Activated naive CD8-positive, alpha-beta T cell treated with anti-CD3 and anti-CD28 coated beads for 36 hours (primary cell): Measurements from ENCODE around the gene RPIA. TPM values are rescaled to one million over a fixed set of nuclear protein-coding genes. Genes with fewer than 3 reads are reported as not detected.

Experiments
- DNase-seq: peaks from one replicate; pipeline ENCODE4 v3.0.0; 2021
- H3K27ac Mint-ChIP-seq: one replicate; pipeline ENCODE4 v1.8.0; 2022; ENCODE audit warnings: mild to moderate bottlenecking, moderate library complexity, mixed read lengths
- H3K27me3 Mint-ChIP-seq: one replicate; pipeline ENCODE4 v1.8.0; 2022; ENCODE audit warnings: mild to moderate bottlenecking, mixed read lengths
- H3K36me3 Mint-ChIP-seq: one replicate; pipeline ENCODE4 v1.8.0; 2021; ENCODE audit warnings: mild to moderate bottlenecking, mixed read lengths
- H3K4me1 Mint-ChIP-seq: one replicate; pipeline ENCODE4 v1.8.0; 2021; ENCODE audit warnings: mixed read lengths
- H3K4me3 Mint-ChIP-seq: one replicate; pipeline ENCODE4 v1.8.0; 2022; ENCODE audit warnings: mild to moderate bottlenecking, moderate library complexity, mixed read lengths
- H3K9me3 Mint-ChIP-seq: one replicate; pipeline ENCODE4 v1.8.0; 2022; ENCODE audit warnings: mixed read lengths
- total RNA-seq, 2 experiments: library from RNA; stranded (reverse); gene quantifications; one replicate each; pipeline ENCODE4 v1.2.3, GENCODE V29; 2021

Gene RPIA
- total RNA-seq, 2 experiments from 2014 or later = 87.6 to 88.5 TPM

- Mint-ChIP-seq H3K4me3 (no peak overlapping the region), H3K9me3 (no peaks in the 10 kb centered on the region), H3K36me3 (no peaks in the 10 kb centered on the region), H3K4me1 (no peaks in the 10 kb centered on the region), H3K27me3 (peaks cover 3% of the 10 kb centered on the region), H3K27ac (no peak overlapping the region)
- DNase-seq = no peak
Observed at GRCh38 chr2:88671786-88672427, 19.6 kb upstream of the RPIA start.

GRCh38 chr2:88673363-88673762 lies 18.1 kb upstream of the RPIA start:
- no peaks in the 10 kb centered on the region for H3K9me3 Mint-ChIP-seq
- H3K27ac Mint-ChIP-seq = no peak overlapping the region
- DNase-seq = no peak
- no peaks in the 10 kb centered on the region for H3K36me3 Mint-ChIP-seq
- H3K4me3 Mint-ChIP-seq = no peak overlapping the region
- no peaks in the 10 kb centered on the region for H3K4me1 Mint-ChIP-seq
- H3K27me3 Mint-ChIP-seq = peaks cover 3% of the 10 kb centered on the region

GRCh38 chr2:88680266-88680902 lies 11.1 kb upstream of the RPIA start:
- Mint-ChIP-seq H3K4me1 (peaks cover 4% of the 10 kb centered on the region), H3K4me3 (no peak overlapping the region), H3K36me3 (peaks cover 16% of the 10 kb centered on the region), H3K27me3 (no peaks in the 10 kb centered on the region), H3K9me3 (peaks cover 17% of the 10 kb centered on the region), H3K27ac (peak overlapping the region; percentile 40)
- DNase-seq = no peak

GRCh38 chr2:88680916-88681315 lies 10.6 kb upstream of the RPIA start:
- Mint-ChIP-seq H3K4me1 (peaks cover 4% of the 10 kb centered on the region), H3K4me3 (no peak overlapping the region), H3K9me3 (peaks cover 17% of the 10 kb centered on the region), H3K27me3 (no peaks in the 10 kb centered on the region), H3K36me3 (peaks cover 16% of the 10 kb centered on the region), H3K27ac (peak overlapping the region; percentile 40)
- DNase-seq = no peak

GRCh38 chr2:88683160-88684021 lies 8.1 kb upstream of the RPIA start:
- Mint-ChIP-seq H3K9me3 (peaks cover 21% of the 10 kb centered on the region), H3K27me3 (no peaks in the 10 kb centered on the region), H3K4me3 (no peak overlapping the region), H3K36me3 (peaks cover 25% of the 10 kb centered on the region), H3K4me1 (peaks cover 4% of the 10 kb centered on the region), H3K27ac (no peak overlapping the region)
- no peak for DNase-seq

- Mint-ChIP-seq H3K36me3 (peaks cover 32% of the 10 kb centered on the region), H3K27ac (no peak overlapping the region), H3K9me3 (peaks cover 21% of the 10 kb centered on the region), H3K4me3 (no peak overlapping the region), H3K4me1 (peaks cover 6% of the 10 kb centered on the region), H3K27me3 (no peaks in the 10 kb centered on the region)
- no peak for DNase-seq
Observed at GRCh38 chr2:88684519-88684918, 7.0 kb upstream of the RPIA start.

GRCh38 chr2:88686320-88686719 lies 5.2 kb upstream of the RPIA start:
- peaks cover 15% of the 10 kb centered on the region for H3K4me1 Mint-ChIP-seq
- H3K4me3 Mint-ChIP-seq = no peak overlapping the region
- no peaks in the 10 kb centered on the region for H3K27me3 Mint-ChIP-seq
- no peak overlapping the region for H3K27ac Mint-ChIP-seq
- peaks cover 38% of the 10 kb centered on the region for H3K36me3 Mint-ChIP-seq
- no peak for DNase-seq
- peaks cover 21% of the 10 kb centered on the region for H3K9me3 Mint-ChIP-seq

GRCh38 chr2:88687384-88687783 lies 4.1 kb upstream of the RPIA start:
- Mint-ChIP-seq H3K27me3 (no peaks in the 10 kb centered on the region), H3K36me3 (peaks cover 38% of the 10 kb centered on the region), H3K27ac (no peak overlapping the region), H3K4me3 (no peak overlapping the region), H3K4me1 (peaks cover 15% of the 10 kb centered on the region), H3K9me3 (peaks cover 21% of the 10 kb centered on the region)
- DNase-seq = no peak

- Mint-ChIP-seq H3K27ac (peak overlapping the region; percentile 94), H3K4me1 (peaks cover 39% of the 10 kb centered on the region), H3K9me3 (peaks cover 4% of the 10 kb centered on the region), H3K27me3 (no peaks in the 10 kb centered on the region), H3K4me3 (peak overlapping the region; percentile 92), H3K36me3 (peaks cover 38% of the 10 kb centered on the region)
- DNase-seq = peak; percentile 47
Observed at GRCh38 chr2:88690591-88691338, 708 bp upstream of the RPIA start.

GRCh38 chr2:88692187-88692586 lies 714 bp downstream of the RPIA start:
- H3K27ac Mint-ChIP-seq = peak overlapping the region; percentile 97
- H3K9me3 Mint-ChIP-seq = peaks cover 4% of the 10 kb centered on the region
- DNase-seq = peak; percentile 51
- H3K27me3 Mint-ChIP-seq = no peaks in the 10 kb centered on the region
- peaks cover 35% of the 10 kb centered on the region for H3K36me3 Mint-ChIP-seq
- H3K4me3 Mint-ChIP-seq = peak overlapping the region; percentile 92
- peaks cover 49% of the 10 kb centered on the region for H3K4me1 Mint-ChIP-seq

GRCh38 chr2:88693911-88694414 lies 2.5 kb downstream of the RPIA start:
- peaks cover 38% of the 10 kb centered on the region for H3K36me3 Mint-ChIP-seq
- no peak overlapping the region for H3K27ac Mint-ChIP-seq
- no peak overlapping the region for H3K4me3 Mint-ChIP-seq
- no peak for DNase-seq
- H3K27me3 Mint-ChIP-seq = no peaks in the 10 kb centered on the region
- no peaks in the 10 kb centered on the region for H3K9me3 Mint-ChIP-seq
- H3K4me1 Mint-ChIP-seq = peaks cover 60% of the 10 kb centered on the region

- Mint-ChIP-seq H3K4me1 (peaks cover 46% of the 10 kb centered on the region), H3K36me3 (peaks cover 40% of the 10 kb centered on the region), H3K9me3 (no peaks in the 10 kb centered on the region), H3K27me3 (no peaks in the 10 kb centered on the region), H3K4me3 (no peak overlapping the region), H3K27ac (peak overlapping the region; percentile 23)
- no peak for DNase-seq
Observed at GRCh38 chr2:88696611-88697010, 5.1 kb downstream of the RPIA start.

GRCh38 chr2:88697370-88698026 lies 6.0 kb downstream of the RPIA start:
- peak overlapping the region; percentile 21 for H3K27ac Mint-ChIP-seq
- H3K27me3 Mint-ChIP-seq = no peaks in the 10 kb centered on the region
- H3K9me3 Mint-ChIP-seq = no peaks in the 10 kb centered on the region
- no peak for DNase-seq
- peaks cover 46% of the 10 kb centered on the region for H3K36me3 Mint-ChIP-seq
- peaks cover 46% of the 10 kb centered on the region for H3K4me1 Mint-ChIP-seq
- H3K4me3 Mint-ChIP-seq = peak overlapping the region; percentile 5

GRCh38 chr2:88698027-88698413 lies 6.5 kb downstream of the RPIA start:
- Mint-ChIP-seq H3K9me3 (no peaks in the 10 kb centered on the region), H3K36me3 (peaks cover 51% of the 10 kb centered on the region), H3K27ac (no peak overlapping the region), H3K4me1 (peaks cover 43% of the 10 kb centered on the region), H3K4me3 (no peak overlapping the region), H3K27me3 (no peaks in the 10 kb centered on the region)
- DNase-seq = no peak
